Neural crest cell (in vitro differentiated cells): ENCODE results near the gene CHML. TPM values are rescaled to one million over a fixed set of nuclear protein-coding genes. Genes with fewer than 3 reads are reported as not detected.

Experiments
- DNase-seq: peaks from one replicate; pipeline ENCODE4 v3.0.0; 2021; ENCODE audit warnings: low read depth, mixed read lengths, low spot score
- H3K27ac Mint-ChIP-seq: one replicate; pipeline ENCODE4 v1.8.0; 2021; ENCODE audit warnings: mild to moderate bottlenecking, mixed read lengths; ENCODE audit not compliant: unreplicated experiment
- H3K27me3 Mint-ChIP-seq: 2 replicates; pipeline ENCODE4 v1.8.0; 2021; ENCODE audit warnings: low read depth, mild to moderate bottlenecking, mixed read lengths
- H3K36me3 Mint-ChIP-seq: 2 replicates; pipeline ENCODE4 v1.8.0; 2021; ENCODE audit warnings: low read depth, mild to moderate bottlenecking, mixed read lengths
- H3K4me1 Mint-ChIP-seq: 2 replicates; pipeline ENCODE4 v1.8.0; 2021; ENCODE audit warnings: mixed read lengths
- H3K4me3 Mint-ChIP-seq: one replicate; pipeline ENCODE4 v1.8.0; 2021; ENCODE audit warnings: mild to moderate bottlenecking, mixed read lengths
- H3K9me3 Mint-ChIP-seq: 2 replicates; pipeline ENCODE4 v1.8.0; 2021; ENCODE audit warnings: mixed read lengths
- CTCF ChIP-seq: fragments of 200-600 bp; sonication (generic); conservative IDR thresholded peaks from 2 replicates; pipeline ENCODE4 v1.5.0; 2021; ENCODE audit warnings: antibody characterized with exemption, mild to moderate bottlenecking
- total RNA-seq: library from RNA; stranded (reverse); gene quantifications from 2 replicates; pipeline ENCODE4 v1.2.1, GENCODE V29; 2021

The CHML gene
- total RNA-seq, 1 donor from 2014 or later = 22.5 TPM

DNA sequence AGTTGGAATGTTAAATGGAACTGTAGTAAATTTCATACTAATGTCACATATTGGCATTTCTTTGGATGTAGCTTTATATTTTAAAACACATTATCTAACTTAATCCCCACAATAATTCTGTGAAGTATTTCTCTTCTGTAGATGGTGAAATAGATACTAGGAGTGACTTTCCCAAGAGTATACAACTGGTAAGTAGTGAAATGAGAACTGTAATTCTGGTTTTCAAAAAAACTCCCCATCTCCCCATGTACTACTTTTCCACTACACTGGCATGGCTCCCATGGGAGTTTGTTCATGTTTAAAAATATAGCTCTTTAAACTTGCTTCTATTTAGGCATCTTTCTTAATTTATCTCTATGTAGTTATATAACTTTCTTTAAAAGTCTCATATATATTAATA, 10.2 kb downstream of the CHML start:
- Mint-ChIP-seq H3K4me1 (no peaks in the 10 kb centered on the region), H3K36me3 (peaks cover 16% of the 10 kb centered on the region), H3K4me3 (no peak overlapping the region), H3K27me3 (no peaks in the 10 kb centered on the region), H3K9me3 (peaks cover 2% of the 10 kb centered on the region), H3K27ac (no peak overlapping the region)
- DNase-seq = no peak
- TF ChIP-seq CTCF = no peak

DNA sequence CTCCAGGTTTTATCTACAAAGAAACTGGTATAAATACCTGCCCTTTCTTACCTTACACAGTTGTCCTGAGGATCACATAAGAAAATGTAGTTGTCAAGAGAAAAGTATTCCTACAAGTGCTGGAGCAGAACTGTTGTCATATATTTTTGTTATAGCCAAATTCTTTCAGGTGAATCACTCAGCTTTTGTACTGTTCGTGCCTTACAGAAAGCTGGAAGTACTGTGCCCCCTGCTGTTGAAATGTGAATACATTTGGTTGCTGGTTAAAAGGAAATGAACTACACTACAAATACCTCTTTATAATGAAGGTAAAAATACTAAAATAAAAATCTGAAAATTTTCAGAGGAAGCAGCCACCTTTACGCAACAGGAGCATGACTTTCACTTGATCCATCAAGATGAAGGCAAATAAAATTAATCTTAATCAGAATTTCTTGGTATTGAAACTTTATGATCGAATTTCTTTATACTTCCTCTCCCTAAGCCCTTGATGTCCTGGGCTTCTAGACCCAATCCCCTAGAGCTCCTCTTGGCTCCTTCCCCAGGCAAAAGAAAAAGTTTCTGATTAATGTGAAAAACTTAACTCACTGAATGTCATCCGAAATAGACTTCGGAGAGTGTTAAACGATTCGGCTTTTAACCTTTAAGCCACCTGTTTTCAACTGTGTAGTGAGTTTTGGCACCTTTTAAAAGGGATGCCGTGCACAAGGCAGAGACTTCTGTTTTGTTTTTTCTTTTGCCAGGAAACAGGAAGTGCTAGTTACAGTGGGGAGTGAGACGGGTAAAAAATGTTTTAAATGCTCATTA, 12.5 kb downstream of the CHML start:
- Mint-ChIP-seq H3K4me1 (no peaks in the 10 kb centered on the region), H3K36me3 (peaks cover 12% of the 10 kb centered on the region), H3K27ac (no peak overlapping the region), H3K9me3 (no peaks in the 10 kb centered on the region), H3K4me3 (no peak overlapping the region), H3K27me3 (no peaks in the 10 kb centered on the region)
- DNase-seq = no peak
- TF ChIP-seq CTCF = peak; percentile 72

DNA sequence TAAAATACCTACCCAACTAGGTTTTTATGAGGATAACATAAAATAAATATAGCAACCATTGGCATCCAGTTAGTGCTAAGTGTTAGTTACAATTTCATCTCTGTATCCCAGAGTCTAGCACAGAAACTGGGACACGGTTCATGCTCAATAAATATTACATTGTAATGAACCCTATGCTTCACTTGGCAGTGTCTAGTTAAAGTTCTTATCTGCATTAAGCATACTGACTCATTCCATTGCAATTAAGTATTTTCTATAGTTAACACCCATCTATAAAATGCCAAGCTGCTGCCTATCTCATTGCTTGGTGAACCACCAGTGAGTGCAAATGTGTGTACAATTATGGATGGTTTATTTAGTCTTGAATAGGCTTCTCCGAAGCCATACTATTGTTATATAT, 15.2 kb downstream of the CHML start:
- Mint-ChIP-seq H3K27me3 (no peaks in the 10 kb centered on the region), H3K9me3 (no peaks in the 10 kb centered on the region), H3K4me3 (no peak overlapping the region), H3K36me3 (peaks cover 11% of the 10 kb centered on the region), H3K27ac (no peak overlapping the region), H3K4me1 (no peaks in the 10 kb centered on the region)
- no peak for TF ChIP-seq CTCF
- no peak for DNase-seq

- DNase-seq = no peak
- H3K36me3 Mint-ChIP-seq = peaks cover 11% of the 10 kb centered on the region
- no peak for TF ChIP-seq CTCF
- H3K27ac Mint-ChIP-seq = no peak overlapping the region
- no peaks in the 10 kb centered on the region for H3K27me3 Mint-ChIP-seq
- H3K9me3 Mint-ChIP-seq = no peaks in the 10 kb centered on the region
- no peaks in the 10 kb centered on the region for H3K4me1 Mint-ChIP-seq
- H3K4me3 Mint-ChIP-seq = no peak overlapping the region
These were observed 17.5 kb downstream of the CHML start for GRCh38 chr1:241622669-241623068.

- Mint-ChIP-seq H3K4me1 (no peaks in the 10 kb centered on the region), H3K27me3 (no peaks in the 10 kb centered on the region), H3K4me3 (no peak overlapping the region), H3K36me3 (peaks cover 8% of the 10 kb centered on the region), H3K9me3 (no peaks in the 10 kb centered on the region), H3K27ac (no peak overlapping the region)
- DNase-seq = no peak
- TF ChIP-seq CTCF = no peak
These were observed 22.7 kb downstream of the CHML start for GRCh38 chr1:241617426-241617825.
